H9 (cell line): ENCODE data around the gene PARP1. TPM values are rescaled to one million over a fixed set of nuclear protein-coding genes. Genes with fewer than 3 reads are reported as not detected.

Source experiments
- DNase-seq: peaks from one replicate; pipeline ENCODE4 v3.0.0-alpha.2; 2017
- H2AFZ ChIP-seq: one replicate; pipeline ENCODE4 v1.6.1; 2013; ENCODE audit warnings: mild to moderate bottlenecking, low read length, control low read depth, moderate library complexity
- H2AK5ac ChIP-seq: 2 replicates; pipeline ENCODE4 v1.6.1; 2013; ENCODE audit warnings: low read length, control low read depth, mixed read lengths; ENCODE audit not compliant: insufficient read length
- H2BK120ac ChIP-seq: one replicate; pipeline ENCODE4 v1.6.1; 2013; ENCODE audit warnings: low read depth, mild to moderate bottlenecking, low read length, control low read depth, inconsistent platforms; ENCODE audit not compliant: poor library complexity, severe bottlenecking
- H2BK12ac ChIP-seq: 2 replicates; pipeline ENCODE4 v1.6.1; 2013; ENCODE audit warnings: low read length, control low read depth, mixed read lengths, low read depth; ENCODE audit not compliant: insufficient read length
- H2BK15ac ChIP-seq: 2 replicates; pipeline ENCODE4 v1.6.1; 2013; ENCODE audit warnings: low read depth, low read length, control low read depth
- H2BK20ac ChIP-seq: one replicate; pipeline ENCODE4 v1.6.1; 2013; ENCODE audit warnings: low read depth, mild to moderate bottlenecking, low read length, control low read depth, inconsistent platforms; ENCODE audit not compliant: poor library complexity, severe bottlenecking
- H2BK5ac ChIP-seq: 2 replicates; pipeline ENCODE4 v1.6.1; 2013; ENCODE audit warnings: low read length, control low read depth, mixed read lengths; ENCODE audit not compliant: insufficient read length
- H3K14ac ChIP-seq: 2 replicates; pipeline ENCODE4 v1.6.1; 2013; ENCODE audit warnings: low read length, control low read depth; ENCODE audit not compliant: insufficient read depth
- H3K18ac ChIP-seq: 2 replicates; pipeline ENCODE4 v1.6.1; 2013; ENCODE audit warnings: low read depth, mild to moderate bottlenecking, mixed read lengths, low read length, control low read depth; ENCODE audit not compliant: insufficient read length
- H3K23ac ChIP-seq: 2 replicates; pipeline ENCODE4 v1.6.1; 2013; ENCODE audit warnings: low read length, control low read depth, mixed read lengths, low read depth; ENCODE audit not compliant: insufficient read length
- H3K23me2 ChIP-seq: 2 replicates; pipeline ENCODE4 v1.6.1; 2013; ENCODE audit warnings: low read depth, mild to moderate bottlenecking, mixed read lengths, low read length, control low read depth; ENCODE audit not compliant: insufficient read length, poor library complexity, severe bottlenecking
- H3K27ac ChIP-seq: 2 replicates; pipeline ENCODE4 v1.5.1; 2013; ENCODE audit warnings: low read length, control low read depth, mixed read lengths, low read depth; ENCODE audit not compliant: insufficient read length
- H3K27me3 ChIP-seq: 2 replicates; pipeline ENCODE4 v1.6.1; 2013; ENCODE audit warnings: low read length, control low read depth, inconsistent platforms; ENCODE audit not compliant: insufficient read depth
- H3K4ac ChIP-seq: 2 replicates; pipeline ENCODE4 v1.6.1; 2013; ENCODE audit warnings: low read depth, mild to moderate bottlenecking, control low read depth, inconsistent platforms, low read length, moderate library complexity
- H3K4me1 ChIP-seq: 2 replicates; pipeline ENCODE4 v1.6.1; 2013; ENCODE audit warnings: low read length, control low read depth, inconsistent platforms; ENCODE audit not compliant: insufficient read depth
- H3K4me2 ChIP-seq: 2 replicates; pipeline ENCODE4 v1.6.1; 2013; ENCODE audit warnings: low read length, control low read depth, mixed read lengths; ENCODE audit not compliant: insufficient read length, insufficient read depth
- H3K56ac ChIP-seq: 2 replicates; pipeline ENCODE4 v1.6.1; 2013; ENCODE audit warnings: low read depth, mild to moderate bottlenecking, mixed read lengths, low read length, control low read depth; ENCODE audit not compliant: insufficient read length
- H3K79me1 ChIP-seq: 2 replicates; pipeline ENCODE4 v1.6.1; 2013; ENCODE audit warnings: low read depth, mild to moderate bottlenecking, moderate library complexity, low read length, control low read depth, inconsistent platforms; ENCODE audit not compliant: insufficient read depth, poor library complexity, severe bottlenecking
- H3K79me2 ChIP-seq: 2 replicates; pipeline ENCODE4 v1.6.1; 2013; ENCODE audit warnings: low read length, control low read depth, inconsistent platforms; ENCODE audit not compliant: insufficient read depth
- H3K9ac ChIP-seq: 2 replicates; pipeline ENCODE4 v1.6.1; 2013; ENCODE audit warnings: low read length, control low read depth, mixed read lengths; ENCODE audit not compliant: insufficient read length; ENCODE audit errors: extremely low read depth
- H3K9me3 ChIP-seq: one replicate; pipeline ENCODE4 v1.6.1; 2013; ENCODE audit warnings: low read depth, low read length, inconsistent platforms; ENCODE audit not compliant: control insufficient read depth
- H3T11ph ChIP-seq: one replicate; pipeline ENCODE4 v1.6.1; 2013; ENCODE audit warnings: mild to moderate bottlenecking, low read length, control low read depth, inconsistent platforms
- H4K20me1 ChIP-seq: one replicate; pipeline ENCODE4 v1.6.1; 2013; ENCODE audit not compliant: control insufficient read depth, insufficient read length, insufficient read depth
- H4K5ac ChIP-seq: 2 replicates; pipeline ENCODE4 v1.6.1; 2013; ENCODE audit warnings: low read depth, mild to moderate bottlenecking, mixed read lengths, low read length, control low read depth; ENCODE audit not compliant: insufficient read length
- H4K8ac ChIP-seq: replicated peaks from 2 replicates; pipeline ENCODE4 v1.6.1; 2013; ENCODE audit warnings: low read length, control low read depth, mixed read lengths, low read depth; ENCODE audit not compliant: insufficient read length
- H4K91ac ChIP-seq: 2 replicates; pipeline ENCODE4 v1.6.1; 2013; ENCODE audit warnings: low read depth, mild to moderate bottlenecking, moderate library complexity, mixed read lengths, low read length, control low read depth; ENCODE audit not compliant: insufficient read length
- H3K27ac Mint-ChIP-seq, 3 experiments: 2 replicates in 2 of 3; 3 replicates in 1 of 3; pipeline ENCODE4 v1.8.0; 2020 to 2021; ENCODE audit warnings: mixed read lengths in 3 of 3, mild to moderate bottlenecking in 1 of 3, moderate library complexity in 1 of 3
- H3K27me3 Mint-ChIP-seq: 2 replicates; pipeline ENCODE4 v1.8.0; 2021; ENCODE audit warnings: low read depth, mild to moderate bottlenecking, moderate library complexity, mixed read lengths
- H3K36me3 Mint-ChIP-seq, 3 experiments: 2 replicates in 2 of 3; 3 replicates in 1 of 3; pipeline ENCODE4 v1.8.0; 2020 to 2021; ENCODE audit warnings: low read depth in 3 of 3, mixed read lengths in 3 of 3; ENCODE audit not compliant: insufficient read depth in 1 of 3
- H3K4me1 Mint-ChIP-seq, 2 experiments: 2 replicates each; pipeline ENCODE4 v1.8.0; 2020; ENCODE audit warnings: mixed read lengths in 2 of 2
- H3K4me3 Mint-ChIP-seq, 2 experiments: 2 replicates in 1 of 2; 3 replicates in 1 of 2; pipeline ENCODE4 v1.8.0; 2020 to 2021; ENCODE audit warnings: mild to moderate bottlenecking in 2 of 2, mixed read lengths in 2 of 2, moderate library complexity in 1 of 2
- H3K9me3 Mint-ChIP-seq, 2 experiments: 2 replicates in 1 of 2; 3 replicates in 1 of 2; pipeline ENCODE4 v1.8.0; 2020; ENCODE audit warnings: mild to moderate bottlenecking in 2 of 2, mixed read lengths in 2 of 2, moderate library complexity in 1 of 2
- WGBS: extraction: QIAGEN DNeasy Blood & Tissue Kit; methylation state at CpG from one replicate; pipeline ENCODE4 v1.1.7; 2013; ENCODE audit warnings: missing lambda C conversion rate, low lambda C conversion rate, mixed read lengths; ENCODE audit not compliant: insufficient read length; ENCODE audit errors: extremely low coverage; 5-methylcytosine and 5-hydroxymethylcytosine counted together
- total RNA-seq: library from RNA; stranded (reverse); gene quantifications from 2 replicates; pipeline ENCODE4 v1.2.1, GENCODE V29; 2021
- TF ChIP-seq, protein P1 (sequence below): fragments of 200-600 bp; sonication (generic); conservative IDR thresholded peaks from 3 replicates; pipeline ENCODE4 v1.8.0; 2021; ENCODE audit warnings: antibody characterized with exemption, mild to moderate bottlenecking

Gene PARP1
- total RNA-seq, 1 experiment from 2014 or later = 337 TPM

DNA sequence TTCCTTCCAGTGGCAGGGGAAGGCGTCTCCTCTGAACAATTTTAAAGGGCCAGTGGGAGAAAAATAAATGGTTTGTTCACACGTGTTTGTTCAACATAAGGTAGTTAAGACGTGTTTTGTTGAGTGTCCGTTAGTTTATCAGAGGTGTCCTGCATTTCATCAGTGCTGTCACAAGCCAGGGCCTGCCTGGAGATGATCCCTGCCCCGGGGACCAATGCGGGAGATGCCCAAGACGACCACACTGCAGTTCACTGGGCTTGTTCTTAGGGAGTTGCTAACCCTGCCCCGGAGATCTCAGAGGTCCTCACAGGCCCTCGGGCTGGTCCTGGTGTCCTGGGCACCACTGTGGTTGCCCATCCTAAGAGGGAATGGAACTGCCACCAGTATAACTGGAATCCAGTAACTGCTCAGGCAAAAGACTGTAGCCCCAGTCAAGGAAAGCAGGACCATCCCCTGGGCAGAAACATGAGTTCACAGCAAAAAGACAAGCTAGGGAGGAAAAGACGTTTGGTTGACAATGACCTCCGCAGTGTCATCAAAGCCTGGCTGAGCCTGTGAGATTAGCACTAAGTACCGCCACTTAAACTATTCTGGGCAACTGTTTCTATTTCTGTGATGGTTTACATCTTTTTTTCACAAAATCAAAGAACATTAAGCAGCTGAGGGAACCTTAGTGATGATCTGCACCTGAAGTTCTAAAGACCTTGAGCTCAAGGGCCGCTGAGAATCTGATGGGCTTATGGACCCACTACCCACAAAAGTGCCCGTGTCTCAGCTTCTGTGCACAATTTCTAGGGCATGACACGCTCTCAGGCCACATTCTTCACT is 54.0 kb downstream of the PARP1 start:
- H2AFZ ChIP-seq = no peak overlapping the region
- no peak overlapping the region for H2AK5ac ChIP-seq
- H3K18ac ChIP-seq = no peak overlapping the region
- DNase-seq = no peak
- Mint-ChIP-seq H3K36me3 (peaks cover 5 to 31% (median 6%) of the 10 kb centered on the region in 3 experiments; a peak in 6 of 7 replicates), H3K9me3 (no peaks in the 10 kb centered on the region), H3K4me1 (peaks cover 7 to 12% of the 10 kb centered on the region in 2 experiments; a peak in 3 of 4 replicates), H3K4me3 (no peak overlapping the region), H3K27me3 (no peaks in the 10 kb centered on the region), H3K27ac (peak overlapping the region in 2 of 3 experiments; percentile 13 to 53; a peak in 4 of 7 replicates)
- H3K23me2 ChIP-seq = no peaks in the 10 kb centered on the region
- no peaks in the 10 kb centered on the region for H3K27me3 ChIP-seq
- no peak overlapping the region for H3K4me2 ChIP-seq
- H4K8ac ChIP-seq = no peak overlapping the region
- TF ChIP-seq, protein P1, sequence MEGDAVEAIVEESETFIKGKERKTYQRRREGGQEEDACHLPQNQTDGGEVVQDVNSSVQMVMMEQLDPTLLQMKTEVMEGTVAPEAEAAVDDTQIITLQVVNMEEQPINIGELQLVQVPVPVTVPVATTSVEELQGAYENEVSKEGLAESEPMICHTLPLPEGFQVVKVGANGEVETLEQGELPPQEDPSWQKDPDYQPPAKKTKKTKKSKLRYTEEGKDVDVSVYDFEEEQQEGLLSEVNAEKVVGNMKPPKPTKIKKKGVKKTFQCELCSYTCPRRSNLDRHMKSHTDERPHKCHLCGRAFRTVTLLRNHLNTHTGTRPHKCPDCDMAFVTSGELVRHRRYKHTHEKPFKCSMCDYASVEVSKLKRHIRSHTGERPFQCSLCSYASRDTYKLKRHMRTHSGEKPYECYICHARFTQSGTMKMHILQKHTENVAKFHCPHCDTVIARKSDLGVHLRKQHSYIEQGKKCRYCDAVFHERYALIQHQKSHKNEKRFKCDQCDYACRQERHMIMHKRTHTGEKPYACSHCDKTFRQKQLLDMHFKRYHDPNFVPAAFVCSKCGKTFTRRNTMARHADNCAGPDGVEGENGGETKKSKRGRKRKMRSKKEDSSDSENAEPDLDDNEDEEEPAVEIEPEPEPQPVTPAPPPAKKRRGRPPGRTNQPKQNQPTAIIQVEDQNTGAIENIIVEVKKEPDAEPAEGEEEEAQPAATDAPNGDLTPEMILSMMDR = no peak
- no peak overlapping the region for H3K4ac ChIP-seq
- no peak overlapping the region for H2BK120ac ChIP-seq
- H3K14ac ChIP-seq = no peak overlapping the region
- H4K20me1 ChIP-seq = no peaks in the 10 kb centered on the region
- H2BK15ac ChIP-seq = no peak overlapping the region
- no peak overlapping the region for H3K56ac ChIP-seq
- H3K79me2 ChIP-seq = no peaks in the 10 kb centered on the region
- H3K79me1 ChIP-seq = no peaks in the 10 kb centered on the region
- no peaks in the 10 kb centered on the region for H3K9me3 ChIP-seq
- no peak overlapping the region for H4K5ac ChIP-seq
- H4K91ac ChIP-seq = no peak overlapping the region
- no CpG with 5 or more reads among the region's 15 CpGs for WGBS
- no peak overlapping the region for H2BK12ac ChIP-seq
- H3T11ph ChIP-seq = no peak overlapping the region
- no peak overlapping the region for H3K23ac ChIP-seq
- H3K27ac ChIP-seq = no peak overlapping the region
- H2BK20ac ChIP-seq = no peak overlapping the region
- H2BK5ac ChIP-seq = no peak overlapping the region
- H3K4me1 ChIP-seq = no peaks in the 10 kb centered on the region; the same call in 1 of the 2 replicates
- no peak overlapping the region for H3K9ac ChIP-seq
